HG02798 (cell line): Measurements from ENCODE around the gene SHD.

Experiments used
- ATAC-seq: cut with Tn5 transposase; IDR thresholded peaks from one replicate; pipeline ENCODE4 v1.9.1; 2021; ENCODE audit warnings: mild to moderate bottlenecking; ENCODE audit not compliant: unreplicated experiment, poor library complexity

The SHD gene

DNA sequence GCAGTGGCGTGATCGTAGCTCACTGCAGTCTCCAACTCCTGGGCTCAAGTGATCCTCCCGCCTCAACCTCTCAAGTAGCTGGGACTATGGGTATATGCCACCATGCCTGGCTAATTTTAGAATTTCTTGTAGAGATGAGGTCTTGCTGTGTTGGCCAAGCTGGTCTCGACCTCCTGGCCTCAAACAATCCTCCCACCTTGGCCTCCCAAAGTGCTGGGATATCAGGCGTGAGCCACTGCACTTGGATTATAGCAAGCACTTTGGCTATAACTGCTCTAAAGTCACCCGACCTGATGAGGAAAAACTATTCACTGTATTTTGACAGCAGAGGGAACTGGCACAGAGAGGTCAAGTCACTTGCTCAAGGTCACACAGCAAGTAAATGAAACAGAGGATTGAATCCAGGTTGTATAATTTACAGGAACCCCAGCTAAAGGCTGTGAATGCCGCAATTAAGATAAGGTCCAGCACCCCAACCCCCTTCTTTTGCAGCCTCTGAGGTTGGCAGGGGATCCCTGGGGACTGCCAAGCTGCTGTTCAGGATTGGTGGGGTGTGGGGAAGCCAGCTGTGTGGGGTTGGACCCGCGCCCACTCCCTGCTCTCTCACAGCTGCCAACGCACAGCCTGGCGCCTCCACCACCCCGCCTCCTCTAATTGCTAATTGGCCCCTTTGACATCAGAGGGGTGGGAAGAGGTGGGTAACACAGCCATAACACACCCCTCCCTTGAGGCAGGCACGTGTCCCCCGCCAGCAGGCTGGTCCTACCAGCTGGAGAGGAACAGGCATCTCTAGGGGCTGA is 17.1 kb downstream of the SHD start:
- ATAC-seq, result no peak

GRCh38 chr19:4297901-4298809 is 19.1 kb downstream of the SHD start:
- no peak for ATAC-seq

GRCh38 chr19:4298810-4299550 is 19.9 kb downstream of the SHD start:
- no peak for ATAC-seq

- no peak for ATAC-seq
Measured at GRCh38 chr19:4300589-4300988, 21.5 kb downstream of the SHD start.

DNA sequence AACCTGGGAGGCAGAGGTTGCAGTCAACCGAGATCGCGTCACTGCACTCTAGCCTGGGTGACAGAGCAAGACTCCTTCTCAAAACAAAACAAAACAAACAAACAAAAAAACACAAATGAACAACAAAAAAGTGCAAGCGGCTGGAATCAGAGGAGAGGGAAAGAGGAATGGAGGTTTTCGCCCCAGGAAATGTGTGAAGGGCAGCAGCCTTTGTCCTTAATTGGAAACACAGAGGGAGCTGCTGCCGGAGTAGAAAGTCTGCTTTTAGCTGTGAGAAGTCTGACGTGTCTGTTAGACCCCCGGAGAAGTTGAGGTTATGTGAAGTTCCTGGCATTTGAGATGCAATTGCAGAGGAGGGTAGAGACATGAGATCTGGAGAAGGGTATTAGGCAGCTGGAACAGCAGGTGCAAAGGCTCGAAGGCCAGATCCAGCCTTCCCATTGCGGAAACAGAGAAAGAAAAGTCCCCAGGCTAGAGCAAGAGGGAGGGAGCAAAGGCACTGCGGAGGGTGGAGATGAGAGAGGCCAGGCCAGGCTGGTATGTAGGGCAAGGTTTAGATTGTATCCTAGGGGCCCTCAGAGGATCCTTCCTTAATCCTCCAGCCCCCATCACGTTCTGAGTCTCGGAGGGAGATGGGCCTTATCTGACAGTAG is 22.6 kb downstream of the SHD start:
- no peak for ATAC-seq

DNA sequence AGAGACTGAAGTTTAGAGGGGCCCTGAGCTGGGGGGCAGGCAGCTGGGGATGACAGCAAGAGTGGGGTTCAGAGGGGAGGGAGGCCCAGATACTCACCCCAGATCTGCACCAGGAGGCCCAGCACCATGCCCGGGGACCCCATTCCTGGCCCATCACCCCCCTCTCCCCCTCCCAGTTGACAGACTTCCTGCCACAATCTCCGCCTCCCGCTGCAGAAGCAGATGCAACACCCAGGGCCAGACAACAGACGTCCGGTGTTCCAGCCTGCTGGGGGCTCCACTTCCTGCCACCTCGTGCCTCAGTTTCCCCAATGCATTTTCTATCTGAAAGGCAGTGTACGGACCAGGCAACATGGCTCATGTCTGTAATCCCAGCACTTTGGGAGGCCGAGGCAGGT is 23.2 kb downstream of the SHD start, which contains the start of gene TMIGD2:
Gene TMIGD2 (minus strand): TSS at position 147 of the 398 bp plus-strand sequence. CDS start 4 bp downstream, at position 143.
- no peak for ATAC-seq

- no peak for ATAC-seq
Measured at GRCh38 chr19:4303819-4304537, 24.9 kb downstream of the SHD start.

GRCh38 chr19:4304538-4305256 is 25.6 kb downstream of the SHD start, which contains the start of gene FSD1:
FSD1 (plus strand) TSS chr19:4304598; CDS start chr19:4304747, 149 bp downstream.
- no peak for ATAC-seq

DNA sequence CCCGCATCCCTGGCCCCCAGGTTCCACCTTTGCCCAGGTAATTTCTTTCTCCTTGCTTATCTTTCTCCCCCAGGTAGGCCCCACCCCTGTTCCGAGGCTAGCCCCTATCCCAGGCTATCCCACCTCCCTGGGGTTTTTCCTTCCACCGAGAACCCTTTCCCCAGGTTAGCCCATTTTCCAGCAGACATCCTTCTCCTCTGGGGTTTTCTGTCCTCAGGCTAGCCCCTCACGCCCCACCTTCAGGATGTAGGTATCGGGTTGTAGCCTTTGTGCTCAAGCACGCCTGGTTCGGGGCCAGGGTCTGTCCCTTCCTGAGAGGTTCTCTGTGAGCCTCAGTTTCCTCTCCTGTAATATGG is 26.2 kb downstream of the SHD start:
- ATAC-seq, result no peak

DNA sequence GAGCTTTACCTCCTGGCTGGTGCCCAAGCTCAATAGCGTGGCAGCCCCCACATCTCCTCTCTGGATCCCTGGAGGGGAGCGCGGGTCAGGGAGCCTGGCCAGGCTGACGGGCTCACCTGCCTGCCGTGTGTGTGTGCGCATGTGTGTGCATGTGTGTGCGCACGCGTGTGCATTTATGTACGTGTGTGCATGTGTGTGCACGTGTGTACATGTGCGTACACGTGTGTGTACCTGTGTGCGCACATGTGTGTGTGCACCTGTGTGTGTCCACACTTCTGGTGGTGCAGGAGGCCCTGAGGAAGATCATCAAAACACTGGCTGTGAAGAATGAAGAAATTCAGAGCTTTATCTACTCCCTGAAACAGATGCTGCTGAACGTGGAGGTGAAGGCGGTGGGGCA is 26.6 kb downstream of the SHD start:
- ATAC-seq, result no peak

- ATAC-seq, result no peak
Measured at GRCh38 chr19:4310247-4311121, 31.4 kb downstream of the SHD start.

GRCh38 chr19:4313847-4314490 is 34.9 kb downstream of the SHD start:
- no peak for ATAC-seq

GRCh38 chr19:4316956-4317355 is 37.9 kb downstream of the SHD start:
- ATAC-seq, result no peak

GRCh38 chr19:4318460-4318859 is 39.4 kb downstream of the SHD start:
- ATAC-seq, result no peak

GRCh38 chr19:4319067-4319718 is 40.1 kb downstream of the SHD start:
- no peak for ATAC-seq

DNA sequence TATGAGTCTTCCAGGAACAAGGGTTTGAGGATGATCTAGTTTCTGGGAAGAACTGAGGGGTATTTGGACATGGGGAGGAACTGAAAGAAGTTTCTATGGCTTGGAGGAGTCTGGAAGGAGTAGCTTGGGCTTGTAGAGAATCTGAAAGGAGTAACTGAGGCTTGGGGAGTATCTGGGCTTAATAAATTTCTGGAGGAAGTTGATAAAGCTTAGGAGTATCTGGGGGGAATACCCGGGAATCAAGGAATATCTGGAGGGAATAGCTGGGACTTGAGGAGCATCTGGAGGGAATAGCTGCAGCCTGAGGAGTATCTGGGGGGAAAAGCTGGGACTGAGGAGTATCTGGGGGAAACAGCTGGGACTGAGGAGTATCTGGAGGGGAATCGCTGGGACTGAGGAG is 41.4 kb downstream of the SHD start:
- no peak for ATAC-seq
